NCI-H1436 treated with DMSO at 0.1 percent for 48 hours (cell line): Measurements from ENCODE around the gene EEIG2.
A peak's percentile ranks its signal among the peaks of the same experiment; 100 is the strongest.
"Not testable (repeated sequence)": the region's sequence is repeated elsewhere in the genome, so short reads cannot be mapped to it uniquely, and the experiment has no call there.

Experiments used
- DNase-seq: peaks from one replicate; lab custom pipeline; 2025; lab: John Stamatoyannopoulos, UW

EEIG2 gene

DNA sequence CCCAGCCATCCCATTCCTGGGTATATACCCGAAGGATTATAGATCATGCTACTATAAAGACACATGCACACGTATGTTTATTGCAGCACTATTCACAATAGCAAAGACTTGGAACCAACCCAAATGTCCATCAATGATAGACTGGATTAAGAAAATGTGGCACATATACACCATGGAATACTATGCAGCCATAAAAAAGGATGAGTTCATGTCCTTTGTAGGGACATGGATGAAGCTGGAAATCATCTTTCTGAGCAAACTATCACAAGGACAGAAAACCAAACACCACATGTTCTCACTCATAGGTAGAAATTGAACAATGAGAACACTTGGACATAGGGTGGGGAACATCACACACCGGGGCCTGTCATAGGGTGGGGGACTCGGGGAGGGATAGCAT is 12.4 kb upstream of the EEIG2 start:
- not testable (repeated sequence) for DNase-seq

- no peak for DNase-seq
These were observed 8.6 kb upstream of the EEIG2 start for GRCh38 chr1:108551137-108551862.

- no peak for DNase-seq
These were observed 6.0 kb upstream of the EEIG2 start for GRCh38 chr1:108553905-108554304.

- no peak for DNase-seq
These were observed 5.0 kb upstream of the EEIG2 start for GRCh38 chr1:108554682-108555427.

GRCh38 chr1:108556066-108556465 is 3.8 kb upstream of the EEIG2 start:
- DNase-seq = no peak

DNA sequence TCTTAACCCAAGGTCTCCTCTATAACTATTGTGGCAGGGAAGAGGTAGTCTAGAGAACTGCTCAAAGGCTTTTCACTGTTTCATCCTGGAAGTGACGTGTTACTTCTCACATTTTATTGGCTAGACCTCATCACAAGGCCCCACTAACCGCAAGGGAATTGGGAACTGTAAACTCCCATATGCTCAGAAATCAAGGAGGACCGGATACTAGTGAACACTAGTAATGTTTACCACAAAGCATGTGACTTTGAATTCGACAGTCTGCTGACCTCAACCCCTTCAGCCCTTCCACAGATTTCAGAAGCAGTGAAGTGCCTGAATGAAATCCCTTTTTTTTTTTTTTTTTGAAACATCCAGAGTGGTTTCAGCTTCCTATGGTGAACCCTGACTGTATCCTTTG is 3.4 kb upstream of the EEIG2 start:
- DNase-seq = no peak

- no peak for DNase-seq
These were observed 2.6 kb upstream of the EEIG2 start for GRCh38 chr1:108557296-108557695.

DNA sequence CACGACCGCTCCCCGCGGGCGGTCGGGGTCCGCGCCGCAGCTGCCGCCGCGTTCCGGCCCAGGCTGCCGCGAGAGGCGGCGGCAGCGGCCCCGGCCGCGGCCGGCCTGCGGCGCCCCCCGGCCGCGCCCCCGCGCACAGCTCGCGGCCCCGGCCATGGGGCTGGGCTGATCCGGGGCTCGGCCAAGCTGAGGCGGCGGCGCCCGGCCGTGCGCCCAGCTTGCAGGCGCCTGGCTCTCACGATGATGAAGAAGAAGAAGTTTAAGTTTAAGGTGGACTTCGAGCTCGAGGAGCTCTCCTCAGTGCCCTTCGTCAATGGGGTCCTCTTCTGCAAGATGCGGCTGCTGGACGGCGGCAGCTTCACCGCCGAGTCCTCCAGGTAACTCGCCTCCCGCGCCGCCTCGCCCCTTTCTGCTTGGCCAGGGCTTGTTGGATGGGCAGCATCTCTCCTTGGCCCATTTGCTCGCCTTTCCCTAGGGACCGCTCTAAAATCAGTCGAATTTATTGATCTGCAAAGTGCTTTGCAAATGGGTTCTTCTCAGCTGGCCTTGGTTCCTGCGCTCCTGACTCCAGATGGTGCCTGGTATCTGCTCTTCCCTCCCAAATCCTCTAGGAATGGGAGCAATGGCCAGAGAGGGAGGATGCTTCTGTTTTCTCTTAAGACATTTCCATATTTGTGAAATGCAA is 431 bp downstream of the EEIG2 start:
- no peak for DNase-seq

- DNase-seq = peak; percentile 31
These were observed 1.1 kb downstream of the EEIG2 start for GRCh38 chr1:108560874-108561459.

DNA sequence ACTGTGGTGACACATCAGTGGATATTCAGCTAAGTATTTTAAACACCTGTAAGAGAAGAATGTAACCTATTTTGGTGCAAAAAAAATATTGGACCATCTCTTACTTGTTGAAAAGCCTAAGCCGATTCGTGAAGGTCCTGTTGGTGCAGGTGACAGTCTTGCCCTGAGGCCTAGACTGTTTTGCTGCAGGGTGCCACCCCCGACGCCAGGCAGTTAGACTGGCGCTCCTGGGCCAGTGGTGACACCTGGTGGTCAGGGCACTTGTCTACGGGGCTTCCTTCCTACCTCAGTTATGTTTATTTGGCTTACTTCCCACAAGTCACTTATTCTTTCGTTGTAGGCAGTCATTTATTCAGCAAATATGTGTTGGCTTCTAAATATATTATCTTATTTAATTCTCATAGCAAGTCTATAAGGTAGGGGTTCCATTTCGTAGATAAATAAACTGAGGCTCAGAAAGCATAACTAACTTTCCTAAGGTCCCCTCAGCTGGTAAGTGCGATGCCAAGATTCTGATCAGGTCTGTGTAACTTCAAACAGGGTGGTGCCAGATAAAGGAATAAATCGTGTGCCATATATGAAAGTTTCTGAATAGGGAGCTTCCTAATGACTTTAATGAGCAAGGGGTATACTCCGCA is 1.9 kb downstream of the EEIG2 start:
- no peak for DNase-seq

GRCh38 chr1:108563808-108564207 is 3.9 kb downstream of the EEIG2 start:
- DNase-seq = no peak

DNA sequence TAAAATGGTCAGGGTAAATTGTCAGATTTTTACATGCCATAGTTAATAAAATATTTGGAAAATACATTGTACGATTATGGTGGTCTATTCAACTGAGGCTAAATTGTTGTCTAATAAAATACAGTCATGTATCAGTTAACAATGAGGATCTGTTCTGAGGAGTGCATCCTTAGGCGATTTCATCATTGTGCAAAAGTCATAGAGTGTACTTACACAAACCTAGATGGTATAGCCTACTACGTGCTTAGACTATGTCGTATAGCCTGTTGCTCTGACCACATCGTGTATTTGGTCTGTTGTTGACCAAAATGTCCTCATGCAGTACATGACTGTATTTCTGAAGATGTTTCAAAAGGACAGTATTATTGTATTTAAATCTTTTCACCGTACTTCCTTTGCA is 5.2 kb downstream of the EEIG2 start:
- DNase-seq = no peak

GRCh38 chr1:108565512-108565911 is 5.6 kb downstream of the EEIG2 start:
- DNase-seq = no peak

DNA sequence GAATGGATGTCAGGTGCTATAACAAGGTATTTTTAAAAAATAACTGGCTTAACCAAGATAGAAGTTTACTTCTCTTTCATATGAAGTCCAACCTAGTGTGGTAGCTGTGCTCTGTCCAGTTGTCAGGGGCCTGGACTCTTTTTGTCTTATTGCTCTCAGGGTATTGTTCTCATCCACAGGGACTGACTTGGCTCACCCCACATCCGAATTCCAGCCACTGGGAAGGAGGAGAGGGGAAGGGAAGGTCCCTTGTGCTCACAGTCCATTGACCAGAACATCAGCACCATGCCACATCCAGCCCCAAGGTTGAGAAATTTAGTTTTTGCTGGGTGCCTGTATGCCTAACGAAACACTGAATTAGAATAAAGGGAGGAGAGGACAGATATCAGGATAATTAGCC is 8.7 kb downstream of the EEIG2 start:
- DNase-seq = no peak

GRCh38 chr1:108569097-108569728 is 9.3 kb downstream of the EEIG2 start:
- DNase-seq = no peak

- no peak for DNase-seq
These were observed 10.2 kb downstream of the EEIG2 start for GRCh38 chr1:108570128-108570527.

DNA sequence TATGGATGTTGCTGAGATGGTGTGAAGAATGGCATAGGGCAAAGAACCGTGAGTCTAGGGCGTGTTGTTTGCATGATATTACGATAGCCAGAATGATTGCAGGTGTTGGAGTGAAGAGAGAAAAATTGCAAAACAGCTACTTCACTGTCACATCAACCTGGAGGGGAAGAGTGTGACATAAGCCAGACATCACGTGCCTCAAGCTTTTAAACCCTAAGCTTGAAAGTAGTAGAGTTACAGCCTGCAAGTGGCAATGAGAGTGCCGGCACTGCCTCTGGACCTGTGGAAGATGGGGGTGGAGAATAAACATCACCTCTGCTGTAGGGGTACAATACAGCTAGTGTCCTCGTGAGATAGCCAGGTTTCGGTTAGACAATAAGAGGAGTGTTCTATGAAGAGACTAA is 11.1 kb downstream of the EEIG2 start:
- DNase-seq = no peak

DNA sequence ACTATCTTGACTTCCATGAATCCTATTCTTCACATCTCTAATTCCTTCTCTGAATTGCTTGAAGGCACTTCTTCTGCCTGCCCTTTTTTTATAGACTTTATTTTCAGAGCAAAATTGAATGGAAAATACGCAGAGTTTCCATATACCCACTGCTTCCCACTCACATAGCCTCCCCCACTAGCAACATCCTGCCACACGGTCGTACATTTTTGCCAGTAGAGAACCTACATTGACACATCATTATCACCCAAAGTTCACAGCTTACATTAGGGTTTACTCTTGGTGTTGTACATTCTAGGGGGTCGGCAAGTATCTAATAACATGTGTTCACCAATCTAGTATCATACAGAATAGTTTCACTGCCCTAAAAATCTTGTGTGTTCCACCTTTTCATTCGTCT is 12.3 kb downstream of the EEIG2 start:
- DNase-seq = no peak

- no peak for DNase-seq
These were observed 13.3 kb downstream of the EEIG2 start for GRCh38 chr1:108573183-108573582.

DNA sequence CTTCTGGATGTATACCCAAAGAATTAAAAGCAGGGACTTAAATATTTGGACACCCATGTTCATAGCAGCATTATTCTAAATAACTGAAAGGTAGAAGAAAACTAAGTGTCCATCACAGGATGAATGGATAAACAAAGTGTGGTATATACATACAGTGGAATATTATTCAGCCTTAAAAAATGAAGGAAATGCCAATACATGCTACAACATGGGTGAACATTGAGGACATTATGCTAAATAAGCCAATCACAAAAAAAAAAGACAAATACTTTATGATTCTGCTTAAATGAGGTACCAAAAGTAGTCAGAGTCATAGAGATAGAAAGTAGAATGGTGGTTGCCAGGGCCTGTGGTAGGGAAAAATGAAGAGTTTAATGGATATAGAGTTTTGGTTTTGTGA is 14.1 kb downstream of the EEIG2 start:
- no peak for DNase-seq

GRCh38 chr1:108575375-108575774 is 15.5 kb downstream of the EEIG2 start:
- no peak for DNase-seq
